ENCODE data around the gene DNAH5. TPM values are rescaled to one million over a fixed set of nuclear protein-coding genes. Genes with fewer than 3 reads are reported as not detected.

DNAH5 gene
- total and polyA plus RNA-seq, 7 experiments from 2014 or later: not detected

GRCh38 chr5:13704396-13704795 lies 240.1 kb downstream of the DNAH5 start:
- no peaks in the 10 kb centered on the region for H3K4me1 ChIP-seq (ENCODE audit: control insufficient read depth in 2 of 2, insufficient read depth in 2 of 2, low read length in 2 of 2)
- H3K27ac Mint-ChIP-seq: no peak overlapping the region
- H3K27me3 ChIP-seq (ENCODE audit: control insufficient read depth in 2 of 2, insufficient read depth in 2 of 2, low read length in 2 of 2): no peaks in the 10 kb centered on the region
- peaks cover 2 to 16% (median 7%) of the 10 kb centered on the region in 11 donors for H3K9me3 Mint-ChIP-seq
- intact Hi-C loops (cut with micrococcal nuclease): no loop called here
- ChIA-PET POLR2A (no interaction called here), CTCF (no interaction called here)
- peaks cover 0 to 4% (median 0%) of the 10 kb centered on the region in 5 donors for H3K36me3 Mint-ChIP-seq
- H3K9me3 ChIP-seq (ENCODE audit: control insufficient read depth in 2 of 3, low read length in 3 of 3): no peaks in the 10 kb centered on the region
- ATAC-seq (no peak), DNase-seq (no peak)
- no peaks in the 10 kb centered on the region for H3K4me1 Mint-ChIP-seq
- no peak overlapping the region for H3K4me3 Mint-ChIP-seq
- H3K36me3 ChIP-seq (ENCODE audit: control insufficient read depth in 2 of 3, insufficient read depth in 3 of 3, low read length in 3 of 3): no peaks in the 10 kb centered on the region
- no peak overlapping the region for H3K4me3 ChIP-seq (ENCODE audit: low read length)
- H3K27ac ChIP-seq (ENCODE audit: low read depth, low read length): no peak overlapping the region
- no peaks in the 10 kb centered on the region for H3K27me3 Mint-ChIP-seq

GRCh38 chr5:13700626-13701025 lies 243.9 kb downstream of the DNAH5 start:
- H3K4me3 ChIP-seq (ENCODE audit: low read length): no peak overlapping the region
- H3K4me3 Mint-ChIP-seq: no peak overlapping the region
- H3K27ac ChIP-seq (ENCODE audit: low read depth, low read length): no peak overlapping the region
- H3K4me1 Mint-ChIP-seq: no peaks in the 10 kb centered on the region
- no peak for ATAC-seq
- no peaks in the 10 kb centered on the region for H3K9me3 ChIP-seq (ENCODE audit: control insufficient read depth in 2 of 3, low read length in 3 of 3)
- H3K4me1 ChIP-seq (ENCODE audit: control insufficient read depth in 2 of 2, insufficient read depth in 2 of 2, low read length in 2 of 2): no peaks in the 10 kb centered on the region
- no peaks in the 10 kb centered on the region for H3K27me3 Mint-ChIP-seq
- H3K27me3 ChIP-seq (ENCODE audit: control insufficient read depth in 2 of 2, insufficient read depth in 2 of 2, low read length in 2 of 2): no peaks in the 10 kb centered on the region
- intact Hi-C loops (cut with micrococcal nuclease): no loop called here
- H3K36me3 ChIP-seq (ENCODE audit: control insufficient read depth in 2 of 3, insufficient read depth in 3 of 3, low read length in 3 of 3): no peaks in the 10 kb centered on the region
- H3K36me3 Mint-ChIP-seq: peaks cover 0 to 4% (median 0%) of the 10 kb centered on the region in 5 donors
- H3K27ac Mint-ChIP-seq: no peak overlapping the region
- ChIA-PET POLR2A (no interaction called here), CTCF (no interaction called here)
- H3K9me3 Mint-ChIP-seq: peaks cover 3 to 20% (median 7%) of the 10 kb centered on the region in 11 donors
- DNase-seq: no peak

GRCh38 chr5:13698885-13699284 lies 245.6 kb downstream of the DNAH5 start:
- POLR2A ChIA-PET: no interaction called here
- Mint-ChIP-seq H3K4me1 (no peaks in the 10 kb centered on the region), H3K36me3 (no peaks in the 10 kb centered on the region), H3K27ac (no peak overlapping the region), H3K27me3 (no peaks in the 10 kb centered on the region), H3K4me3 (no peak overlapping the region), H3K9me3 (peaks cover 3 to 16% (median 5%) of the 10 kb centered on the region in 11 donors)
- intact Hi-C loops (cut with micrococcal nuclease): no loop called here
- no peak for DNase-seq
- H3K36me3 ChIP-seq (ENCODE audit: control insufficient read depth in 2 of 3, insufficient read depth in 3 of 3, low read length in 3 of 3): no peaks in the 10 kb centered on the region
- no peak overlapping the region for H3K4me3 ChIP-seq (ENCODE audit: low read length)
- ATAC-seq: no peak
- no peak overlapping the region for H3K27ac ChIP-seq (ENCODE audit: low read depth, low read length)
- H3K9me3 ChIP-seq (ENCODE audit: control insufficient read depth in 2 of 3, low read length in 3 of 3): no peaks in the 10 kb centered on the region
- H3K4me1 ChIP-seq (ENCODE audit: control insufficient read depth in 2 of 2, insufficient read depth in 2 of 2, low read length in 2 of 2): no peaks in the 10 kb centered on the region
- CTCF ChIA-PET: no interaction called here
- no peaks in the 10 kb centered on the region for H3K27me3 ChIP-seq (ENCODE audit: control insufficient read depth in 2 of 2, insufficient read depth in 2 of 2, low read length in 2 of 2)

- intact Hi-C loops (cut with micrococcal nuclease): no loop called here
- DNase-seq: no peak
- H3K36me3 ChIP-seq (ENCODE audit: control insufficient read depth in 2 of 3, insufficient read depth in 3 of 3, low read length in 3 of 3): no peaks in the 10 kb centered on the region
- H3K4me3 Mint-ChIP-seq: no peak overlapping the region
- no peaks in the 10 kb centered on the region for H3K27me3 Mint-ChIP-seq
- H3K27me3 ChIP-seq (ENCODE audit: control insufficient read depth in 2 of 2, insufficient read depth in 2 of 2, low read length in 2 of 2): no peaks in the 10 kb centered on the region
- H3K36me3 Mint-ChIP-seq: no peaks in the 10 kb centered on the region
- no peaks in the 10 kb centered on the region for H3K9me3 ChIP-seq (ENCODE audit: control insufficient read depth in 2 of 3, low read length in 3 of 3)
- no peak for ATAC-seq
- no peaks in the 10 kb centered on the region for H3K4me1 ChIP-seq (ENCODE audit: control insufficient read depth in 2 of 2, insufficient read depth in 2 of 2, low read length in 2 of 2)
- H3K4me3 ChIP-seq (ENCODE audit: low read length): no peak overlapping the region
- H3K27ac ChIP-seq (ENCODE audit: low read depth, low read length): no peak overlapping the region
- no peaks in the 10 kb centered on the region for H3K4me1 Mint-ChIP-seq
- no peak overlapping the region for H3K27ac Mint-ChIP-seq
- H3K9me3 Mint-ChIP-seq: peaks cover 3 to 18% (median 10%) of the 10 kb centered on the region in 11 donors
- ChIA-PET POLR2A (no interaction called here), CTCF (no interaction called here)
Measured at GRCh38 chr5:13695076-13695712, 249.3 kb downstream of the DNAH5 start.

GRCh38 chr5:13692172-13692571 lies 252.3 kb downstream of the DNAH5 start:
- H3K9me3 ChIP-seq (ENCODE audit: control insufficient read depth in 2 of 3, low read length in 3 of 3): peaks cover 0 to 8% (median 0%) of the 10 kb centered on the region in 3 experiments
- H3K4me3 ChIP-seq (ENCODE audit: low read length): no peak overlapping the region
- no peak for ATAC-seq
- POLR2A ChIA-PET: no interaction called here
- H3K27ac Mint-ChIP-seq: no peak overlapping the region
- no peaks in the 10 kb centered on the region for H3K27me3 ChIP-seq (ENCODE audit: control insufficient read depth in 2 of 2, insufficient read depth in 2 of 2, low read length in 2 of 2)
- H3K4me3 Mint-ChIP-seq: no peak overlapping the region
- no peaks in the 10 kb centered on the region for H3K36me3 ChIP-seq (ENCODE audit: control insufficient read depth in 2 of 3, insufficient read depth in 3 of 3, low read length in 3 of 3)
- intact Hi-C loops (cut with micrococcal nuclease): no loop called here
- CTCF ChIA-PET: no interaction called here
- H3K4me1 Mint-ChIP-seq: no peaks in the 10 kb centered on the region
- no peaks in the 10 kb centered on the region for H3K4me1 ChIP-seq (ENCODE audit: control insufficient read depth in 2 of 2, insufficient read depth in 2 of 2, low read length in 2 of 2)
- DNase-seq: no peak
- no peaks in the 10 kb centered on the region for H3K36me3 Mint-ChIP-seq
- peaks cover 4 to 34% (median 16%) of the 10 kb centered on the region in 11 donors for H3K9me3 Mint-ChIP-seq
- no peak overlapping the region for H3K27ac ChIP-seq (ENCODE audit: low read depth, low read length)
- H3K27me3 Mint-ChIP-seq: no peaks in the 10 kb centered on the region

- Histone ChIP-seq H3K9me3 (ENCODE audit: control insufficient read depth in 2 of 3, low read length in 3 of 3) (no peaks in the 10 kb centered on the region), H3K27me3 (ENCODE audit: control insufficient read depth in 2 of 2, insufficient read depth in 2 of 2, low read length in 2 of 2) (no peaks in the 10 kb centered on the region), H3K36me3 (ENCODE audit: control insufficient read depth in 2 of 3, insufficient read depth in 3 of 3, low read length in 3 of 3) (no peaks in the 10 kb centered on the region), H3K27ac (ENCODE audit: low read depth, low read length) (no peak overlapping the region), H3K4me1 (ENCODE audit: control insufficient read depth in 2 of 2, insufficient read depth in 2 of 2, low read length in 2 of 2) (no peaks in the 10 kb centered on the region), H3K4me3 (ENCODE audit: low read length) (no peak overlapping the region)
- no peak for ATAC-seq
- Mint-ChIP-seq H3K27me3 (no peaks in the 10 kb centered on the region), H3K27ac (no peak overlapping the region), H3K4me1 (peaks cover 0 to 1% (median 0%) of the 10 kb centered on the region in 7 donors), H3K9me3 (peaks cover 0 to 15% (median 7%) of the 10 kb centered on the region in 11 donors), H3K4me3 (no peak overlapping the region), H3K36me3 (peaks cover 0 to 3% (median 0%) of the 10 kb centered on the region in 5 donors)
- ChIA-PET POLR2A (no interaction called here), CTCF (no interaction called here)
- intact Hi-C loops (cut with micrococcal nuclease): no loop called here
- DNase-seq: no peak
Measured at GRCh38 chr5:13676531-13676930, 268.0 kb downstream of the DNAH5 start.

GRCh38 chr5:13674391-13674790 lies 270.1 kb downstream of the DNAH5 start:
- H3K4me1 ChIP-seq (ENCODE audit: control insufficient read depth in 2 of 2, insufficient read depth in 2 of 2, low read length in 2 of 2): no peaks in the 10 kb centered on the region
- no peak overlapping the region for H3K4me3 ChIP-seq (ENCODE audit: low read length)
- POLR2A ChIA-PET: no interaction called here
- H3K27ac ChIP-seq (ENCODE audit: low read depth, low read length): no peak overlapping the region
- H3K36me3 ChIP-seq (ENCODE audit: control insufficient read depth in 2 of 3, insufficient read depth in 3 of 3, low read length in 3 of 3): no peaks in the 10 kb centered on the region
- intact Hi-C loops (cut with micrococcal nuclease): no loop called here
- DNase-seq: no peak
- Mint-ChIP-seq H3K4me1 (peaks cover 0 to 1% (median 0%) of the 10 kb centered on the region in 7 donors), H3K36me3 (peaks cover 0 to 3% (median 0%) of the 10 kb centered on the region in 5 donors), H3K27ac (no peak overlapping the region), H3K9me3 (peaks cover 7 to 17% (median 10%) of the 10 kb centered on the region in 11 donors), H3K4me3 (no peak overlapping the region), H3K27me3 (no peaks in the 10 kb centered on the region)
- H3K27me3 ChIP-seq (ENCODE audit: control insufficient read depth in 2 of 2, insufficient read depth in 2 of 2, low read length in 2 of 2): no peaks in the 10 kb centered on the region
- ATAC-seq: no peak
- no peaks in the 10 kb centered on the region for H3K9me3 ChIP-seq (ENCODE audit: control insufficient read depth in 2 of 3, low read length in 3 of 3)
- CTCF ChIA-PET: no interaction called here

All from naive thymus-derived CD4-positive, alpha-beta T cell (primary cell).